Fibroblast of the aortic adventitia (primary cell): ENCODE results near the gene RNU1-4. TPM values are rescaled to one million over a fixed set of nuclear protein-coding genes. Genes with fewer than 3 reads are reported as not detected.
"Not testable (repeated sequence)": the region's sequence is repeated elsewhere in the genome, so short reads cannot be mapped to it uniquely, and the experiment has no call there.

ENCODE experiments used
- DNase-seq: peaks from one replicate; pipeline ENCODE4 v3.0.0-alpha.2; 2010; ENCODE audit warnings: low read depth
- H3K4me3 ChIP-seq: 2 replicates; pipeline ENCODE4 v1.5.1; 2011; ENCODE audit warnings: low read depth, mild to moderate bottlenecking, control low read depth, low read length, moderate library complexity
- total RNA-seq: library from RNA; depleted of rRNA; stranded (reverse); fragments of >200 nt; gene quantifications from 2 replicates; pipeline ENCODE4 v1.2.3, GENCODE V29; 2012; ENCODE audit warnings: low replicate concordance
- TF ChIP-seq, protein P1 (sequence below): IDR thresholded peaks from 2 replicates; pipeline ENCODE4 v1.5.1; 2011; ENCODE audit warnings: mild to moderate bottlenecking, low read length, control low read depth, inconsistent platforms; ENCODE audit not compliant: insufficient read depth

The RNU1-4 gene
- total RNA-seq, 1 donor = under 0.01 TPM

DNA sequence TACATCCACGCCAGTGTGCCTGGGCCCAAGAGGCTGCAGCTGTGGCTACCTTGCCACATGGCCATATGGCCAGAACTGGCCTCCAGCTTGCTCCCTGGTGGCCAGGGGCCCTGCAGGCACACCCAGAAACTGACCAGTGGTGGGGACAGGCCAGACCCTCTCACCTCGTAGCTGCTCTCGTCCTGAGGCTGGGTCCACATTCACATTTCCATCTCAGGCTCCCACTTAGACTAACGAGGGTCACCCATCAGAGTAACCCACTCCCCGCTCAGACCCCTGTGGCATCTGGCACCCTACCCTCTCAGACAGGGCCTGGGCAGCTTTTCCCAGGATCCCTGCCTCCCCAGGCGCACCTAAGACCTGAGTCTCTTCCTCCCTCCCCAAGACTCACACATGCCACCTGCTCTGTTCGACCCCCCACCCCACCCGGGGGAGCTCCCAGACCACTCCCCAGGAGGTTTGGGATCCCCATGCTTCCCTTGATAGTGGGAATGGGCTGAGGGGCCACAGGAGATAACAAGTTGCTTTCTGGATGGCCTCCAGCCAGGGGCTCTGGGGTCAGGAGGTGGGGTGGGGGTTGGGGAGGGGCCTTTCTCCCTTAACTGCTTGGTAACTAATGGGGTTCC, 21.3 kb upstream of the RNU1-4 start:
- H3K4me3 ChIP-seq = no peak overlapping the region
- DNase-seq = no peak
- TF ChIP-seq, protein P1, sequence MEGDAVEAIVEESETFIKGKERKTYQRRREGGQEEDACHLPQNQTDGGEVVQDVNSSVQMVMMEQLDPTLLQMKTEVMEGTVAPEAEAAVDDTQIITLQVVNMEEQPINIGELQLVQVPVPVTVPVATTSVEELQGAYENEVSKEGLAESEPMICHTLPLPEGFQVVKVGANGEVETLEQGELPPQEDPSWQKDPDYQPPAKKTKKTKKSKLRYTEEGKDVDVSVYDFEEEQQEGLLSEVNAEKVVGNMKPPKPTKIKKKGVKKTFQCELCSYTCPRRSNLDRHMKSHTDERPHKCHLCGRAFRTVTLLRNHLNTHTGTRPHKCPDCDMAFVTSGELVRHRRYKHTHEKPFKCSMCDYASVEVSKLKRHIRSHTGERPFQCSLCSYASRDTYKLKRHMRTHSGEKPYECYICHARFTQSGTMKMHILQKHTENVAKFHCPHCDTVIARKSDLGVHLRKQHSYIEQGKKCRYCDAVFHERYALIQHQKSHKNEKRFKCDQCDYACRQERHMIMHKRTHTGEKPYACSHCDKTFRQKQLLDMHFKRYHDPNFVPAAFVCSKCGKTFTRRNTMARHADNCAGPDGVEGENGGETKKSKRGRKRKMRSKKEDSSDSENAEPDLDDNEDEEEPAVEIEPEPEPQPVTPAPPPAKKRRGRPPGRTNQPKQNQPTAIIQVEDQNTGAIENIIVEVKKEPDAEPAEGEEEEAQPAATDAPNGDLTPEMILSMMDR = no peak

DNA sequence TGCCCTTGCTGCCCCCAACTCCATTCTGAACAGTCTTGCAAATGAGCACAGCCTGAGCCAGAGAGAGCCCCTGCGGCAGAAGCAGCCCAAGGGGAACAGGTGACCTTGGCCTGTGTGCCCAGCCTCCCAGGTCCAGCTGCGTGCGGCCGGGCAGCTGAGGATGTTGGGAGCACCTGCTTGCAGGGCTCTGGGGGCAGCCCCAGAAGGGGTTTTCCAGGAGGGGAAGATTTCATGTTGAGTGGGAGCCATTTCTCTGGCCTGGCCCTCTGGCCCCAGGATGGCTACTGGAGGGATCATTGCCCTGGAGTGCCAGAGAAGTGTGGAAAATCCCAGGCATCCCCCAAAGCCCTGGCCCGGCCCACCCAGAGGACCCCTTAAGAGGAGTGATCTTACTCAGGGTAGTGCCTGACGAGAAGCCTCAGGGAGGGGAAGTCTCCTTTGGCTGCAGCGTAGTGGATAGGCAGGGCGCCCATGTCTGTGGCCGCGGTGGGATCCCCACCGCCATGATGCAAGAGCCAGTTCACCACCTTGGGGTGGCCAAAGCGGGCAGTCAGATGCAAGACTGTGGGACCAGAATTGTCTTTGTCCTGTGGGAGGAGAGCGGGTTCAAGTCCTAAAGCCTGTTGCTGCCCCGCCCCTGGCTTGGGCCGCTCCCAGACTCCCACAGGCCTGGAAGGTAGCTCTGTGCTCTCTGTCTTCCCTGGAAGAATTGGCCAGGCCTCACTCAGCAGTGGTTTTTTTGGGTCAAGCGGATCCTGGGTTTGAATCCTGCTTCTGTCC, 20.6 kb upstream of the RNU1-4 start:
- DNase-seq = no peak
- TF ChIP-seq, protein P1 = no peak
- no peak overlapping the region for H3K4me3 ChIP-seq

DNA sequence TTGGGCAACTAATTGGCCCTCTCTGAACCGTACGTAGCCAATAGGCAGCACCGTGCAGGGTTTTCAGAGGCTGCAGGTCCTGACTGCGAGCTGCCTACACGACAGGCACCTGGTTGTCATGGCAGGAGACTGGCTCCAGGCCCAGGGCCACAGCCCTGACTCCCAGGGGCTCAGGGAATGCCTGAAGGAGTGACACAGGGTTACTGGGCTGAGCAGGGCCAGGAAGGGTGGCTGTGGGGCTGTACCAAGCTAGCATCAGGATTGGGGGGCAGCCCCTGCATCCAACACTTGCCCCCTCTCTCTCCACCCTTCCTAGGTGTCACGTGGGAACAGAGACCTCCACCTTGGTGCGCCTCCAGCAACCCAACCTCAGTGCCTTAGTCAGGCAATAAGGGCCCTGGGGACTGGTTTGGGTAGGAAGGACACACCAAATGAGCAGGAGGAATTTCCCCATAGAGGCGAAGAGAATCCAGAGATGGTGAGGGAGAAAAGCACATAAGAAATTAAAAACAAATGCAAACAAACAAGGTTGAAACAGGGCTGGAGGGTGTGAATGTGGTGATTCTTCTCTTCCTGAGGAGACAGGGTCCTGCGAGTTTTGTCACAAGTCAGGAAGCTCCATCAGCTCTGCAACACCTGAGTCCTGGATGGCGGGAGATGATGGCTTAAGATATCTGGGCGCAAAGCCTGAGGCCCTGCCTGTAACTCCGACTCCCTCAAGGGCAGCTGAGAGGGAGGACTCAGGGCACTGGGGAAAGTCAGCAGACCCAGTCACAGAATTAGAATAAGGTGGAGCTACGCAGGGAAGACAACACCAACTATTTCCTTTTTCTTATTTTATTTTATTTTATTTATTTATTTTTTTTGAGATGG, 19.7 kb upstream of the RNU1-4 start:
- H3K4me3 ChIP-seq = no peak overlapping the region
- no peak for DNase-seq
- TF ChIP-seq, protein P1 = no peak

DNA sequence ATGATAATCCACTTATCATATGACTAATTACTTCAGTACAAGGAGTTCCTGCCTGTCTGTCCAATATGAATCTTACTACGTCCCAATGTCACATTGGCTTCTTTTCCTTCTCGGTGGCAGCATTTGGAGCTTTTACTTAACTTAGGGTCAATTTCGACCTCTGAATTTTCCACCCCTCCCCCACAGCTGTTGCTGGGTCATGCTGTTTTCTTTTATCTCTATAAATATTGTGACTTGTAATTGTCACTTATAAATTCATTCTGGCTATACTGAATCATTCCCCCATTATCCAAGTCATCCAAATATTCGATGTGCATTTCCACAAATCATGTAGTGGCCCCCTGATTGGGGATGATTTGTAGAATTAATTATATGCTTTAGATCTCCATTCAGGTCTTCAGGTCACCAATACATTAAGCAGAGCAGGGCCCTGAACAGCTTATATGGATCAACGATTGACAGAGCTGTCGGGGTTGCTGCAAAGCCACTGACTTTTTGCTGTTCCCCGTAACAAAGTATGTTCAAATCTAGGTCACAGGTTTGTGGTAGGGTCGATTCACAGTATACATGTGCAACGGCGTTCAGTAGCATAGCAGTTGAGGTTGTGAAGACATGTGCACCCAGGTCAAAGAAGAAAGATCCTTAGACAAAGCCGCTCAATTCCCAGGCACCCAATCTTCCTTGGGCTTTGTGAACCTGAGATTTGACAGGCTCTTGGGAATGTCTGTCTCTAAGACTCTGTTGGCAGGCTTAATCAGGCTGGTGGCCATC, 18.3 kb upstream of the RNU1-4 start:
- DNase-seq = no peak
- TF ChIP-seq, protein P1 = no peak
- H3K4me3 ChIP-seq = no peak overlapping the region

DNA sequence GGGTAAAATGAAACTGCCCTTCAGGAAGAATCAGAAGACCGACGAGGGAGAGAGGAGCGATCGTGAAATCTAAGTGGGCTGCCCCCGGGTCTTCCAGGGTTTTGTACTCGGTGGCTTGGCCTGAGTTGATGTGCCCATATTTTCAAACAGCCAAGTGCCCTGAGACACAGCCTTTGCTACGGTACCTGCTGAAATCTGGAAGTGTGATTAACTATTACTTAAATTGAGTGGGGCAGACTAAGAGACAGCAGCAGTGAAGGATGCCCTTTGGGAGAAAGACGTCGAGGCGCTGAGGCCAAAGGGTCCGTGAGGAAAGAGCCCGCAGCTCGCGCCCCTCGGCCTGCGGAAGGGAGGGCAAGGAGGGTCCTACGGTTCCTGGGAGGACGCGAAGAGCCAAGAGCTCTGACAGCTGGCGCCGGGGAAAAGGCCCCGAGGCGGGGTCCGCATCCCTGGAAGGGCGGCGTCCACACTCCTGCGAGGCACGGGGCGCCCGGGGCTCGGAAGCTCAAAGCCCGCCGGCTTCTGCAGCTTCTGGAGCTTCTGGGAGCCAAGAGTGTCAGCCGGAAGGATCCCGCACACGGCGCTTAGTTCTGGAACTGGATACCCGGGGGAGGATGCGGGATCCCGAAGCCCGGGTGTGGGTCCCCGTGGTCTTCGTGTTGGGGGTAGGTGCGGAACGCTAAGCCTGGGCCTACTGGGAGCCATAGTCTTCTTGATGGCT, 15.4 kb upstream of the RNU1-4 start:
- DNase-seq = no peak
- TF ChIP-seq, protein P1 = no peak
- no peak overlapping the region for H3K4me3 ChIP-seq

DNA sequence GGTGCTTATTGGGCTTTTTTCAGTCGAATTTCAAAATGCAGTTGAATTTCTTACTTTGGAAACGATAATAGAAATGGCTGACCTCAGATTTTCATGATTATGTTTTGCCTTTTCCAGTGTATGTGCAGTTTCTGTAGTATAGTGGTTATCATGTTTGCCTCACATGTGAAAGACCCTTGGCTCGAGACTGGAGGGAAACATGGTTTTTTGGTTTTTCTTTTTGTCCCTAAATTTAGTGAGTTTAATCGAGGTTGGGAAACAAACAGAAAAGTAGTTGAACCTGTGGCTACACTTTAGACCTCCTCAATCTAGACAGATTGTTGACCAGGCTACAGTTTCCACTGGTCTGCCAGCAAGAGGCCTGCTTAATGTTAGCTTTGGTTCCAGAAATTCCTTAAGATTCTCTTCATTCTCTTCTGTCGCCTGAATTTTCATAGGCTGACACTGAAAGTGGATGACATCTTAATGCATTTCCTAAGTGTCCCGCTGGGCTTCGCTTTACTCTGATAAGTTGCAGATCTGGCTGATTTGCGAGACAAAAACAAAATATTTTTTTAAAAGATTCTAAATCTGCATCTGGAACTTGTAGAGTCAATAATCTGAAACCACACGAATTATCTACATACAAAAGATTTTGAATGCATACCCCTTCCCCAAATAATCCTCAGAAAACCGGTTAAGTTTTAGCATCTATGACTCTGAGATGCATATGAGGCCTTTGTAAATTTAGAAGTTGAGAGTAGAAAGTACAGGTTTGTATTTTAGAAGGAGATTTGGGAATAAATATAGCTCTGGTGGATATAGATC, 14.7 kb upstream of the RNU1-4 start:
- not testable (repeated sequence) for H3K4me3 ChIP-seq, DNase-seq
